ENCODE data around the gene SSTR5.

SSTR5 gene

GRCh38 chr16:1127101-1127500 is 54.6 kb downstream of the SSTR5 start:
- DNase-seq, result no peak

GRCh38 chr16:1127971-1128715 is 55.6 kb downstream of the SSTR5 start:
- DNase-seq, result no peak

- no peak for DNase-seq
Measured at GRCh38 chr16:1129106-1129960, 56.8 kb downstream of the SSTR5 start.

- DNase-seq, result no peak
Measured at GRCh38 chr16:1130382-1130781, 57.8 kb downstream of the SSTR5 start.
